GM13976 (cell line): Measurements from ENCODE around the gene SYNE4.
A peak's percentile ranks its signal among the peaks of the same experiment; 100 is the strongest.

ENCODE experiments used
- DNase-seq: peaks from one replicate; pipeline ENCODE4 v3.0.0; 2012; ENCODE audit warnings: low spot score
- in situ Hi-C: fragments of 300-500 bp; cut with MboI; formaldehyde crosslinking; loops from one replicate; pipeline ENCODE4 v1.12.0; 2022; ENCODE audit warnings: low sequenced_read_pairs, mixed read lengths, inconsistent platforms; ENCODE audit not compliant: unreplicated experiment
- TF ChIP-seq, protein P1 (sequence below): IDR thresholded peaks from 2 replicates; pipeline ENCODE4 v1.5.1; 2012; ENCODE audit warnings: borderline replicate concordance, mild to moderate bottlenecking; ENCODE audit not compliant: insufficient read depth; ENCODE audit errors: extremely low read depth, missing control alignments, control extremely low read depth

Gene SYNE4, protein sequence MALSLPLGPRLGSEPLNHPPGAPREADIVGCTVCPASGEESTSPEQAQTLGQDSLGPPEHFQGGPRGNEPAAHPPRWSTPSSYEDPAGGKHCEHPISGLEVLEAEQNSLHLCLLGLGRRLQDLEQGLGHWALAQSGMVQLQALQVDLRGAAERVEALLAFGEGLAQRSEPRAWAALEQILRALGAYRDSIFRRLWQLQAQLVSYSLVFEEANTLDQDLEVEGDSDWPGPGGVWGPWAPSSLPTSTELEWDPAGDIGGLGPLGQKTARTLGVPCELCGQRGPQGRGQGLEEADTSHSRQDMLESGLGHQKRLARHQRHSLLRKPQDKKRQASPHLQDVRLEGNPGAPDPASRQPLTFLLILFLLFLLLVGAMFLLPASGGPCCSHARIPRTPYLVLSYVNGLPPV

DNA sequence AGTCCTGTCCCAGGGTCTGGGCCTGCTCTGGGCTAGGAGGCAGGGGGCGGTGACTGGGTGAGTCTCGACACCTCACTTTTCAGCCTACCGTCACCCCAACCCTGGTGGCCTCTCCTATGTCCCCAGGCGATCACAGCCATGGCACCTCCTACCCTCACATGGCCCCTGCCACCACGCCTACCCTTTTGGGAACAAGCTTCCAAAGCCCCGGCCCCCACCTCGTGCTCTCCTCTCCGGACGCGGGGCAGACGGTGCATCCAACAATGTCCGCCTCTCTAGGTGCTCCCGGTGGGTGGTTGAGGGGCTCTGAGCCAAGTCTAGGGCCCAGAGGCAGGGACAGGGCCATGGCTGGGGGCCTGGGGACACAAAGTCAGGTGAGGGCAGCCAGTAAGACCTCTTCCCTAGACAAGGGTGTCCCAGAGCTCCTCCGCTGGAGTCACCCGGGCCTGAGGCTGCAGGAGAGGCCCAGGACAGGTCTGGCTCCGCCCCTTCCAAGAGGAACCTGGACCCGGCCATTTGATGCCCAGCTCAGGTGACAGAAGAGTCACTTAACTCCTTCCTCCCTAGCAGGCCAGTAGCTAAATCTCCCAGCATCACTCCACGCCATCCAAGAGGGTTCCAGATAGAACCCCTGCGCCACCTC, at the start of gene SYNE4:
SYNE4 (minus strand) TSS at position 478 of the 643 bp plus-strand sequence; CDS start at position 346, 132 bp downstream.
- in situ Hi-C loops, result no loop called here
- TF ChIP-seq, protein P1, sequence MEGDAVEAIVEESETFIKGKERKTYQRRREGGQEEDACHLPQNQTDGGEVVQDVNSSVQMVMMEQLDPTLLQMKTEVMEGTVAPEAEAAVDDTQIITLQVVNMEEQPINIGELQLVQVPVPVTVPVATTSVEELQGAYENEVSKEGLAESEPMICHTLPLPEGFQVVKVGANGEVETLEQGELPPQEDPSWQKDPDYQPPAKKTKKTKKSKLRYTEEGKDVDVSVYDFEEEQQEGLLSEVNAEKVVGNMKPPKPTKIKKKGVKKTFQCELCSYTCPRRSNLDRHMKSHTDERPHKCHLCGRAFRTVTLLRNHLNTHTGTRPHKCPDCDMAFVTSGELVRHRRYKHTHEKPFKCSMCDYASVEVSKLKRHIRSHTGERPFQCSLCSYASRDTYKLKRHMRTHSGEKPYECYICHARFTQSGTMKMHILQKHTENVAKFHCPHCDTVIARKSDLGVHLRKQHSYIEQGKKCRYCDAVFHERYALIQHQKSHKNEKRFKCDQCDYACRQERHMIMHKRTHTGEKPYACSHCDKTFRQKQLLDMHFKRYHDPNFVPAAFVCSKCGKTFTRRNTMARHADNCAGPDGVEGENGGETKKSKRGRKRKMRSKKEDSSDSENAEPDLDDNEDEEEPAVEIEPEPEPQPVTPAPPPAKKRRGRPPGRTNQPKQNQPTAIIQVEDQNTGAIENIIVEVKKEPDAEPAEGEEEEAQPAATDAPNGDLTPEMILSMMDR, result no peak
- DNase-seq, result no peak

DNA sequence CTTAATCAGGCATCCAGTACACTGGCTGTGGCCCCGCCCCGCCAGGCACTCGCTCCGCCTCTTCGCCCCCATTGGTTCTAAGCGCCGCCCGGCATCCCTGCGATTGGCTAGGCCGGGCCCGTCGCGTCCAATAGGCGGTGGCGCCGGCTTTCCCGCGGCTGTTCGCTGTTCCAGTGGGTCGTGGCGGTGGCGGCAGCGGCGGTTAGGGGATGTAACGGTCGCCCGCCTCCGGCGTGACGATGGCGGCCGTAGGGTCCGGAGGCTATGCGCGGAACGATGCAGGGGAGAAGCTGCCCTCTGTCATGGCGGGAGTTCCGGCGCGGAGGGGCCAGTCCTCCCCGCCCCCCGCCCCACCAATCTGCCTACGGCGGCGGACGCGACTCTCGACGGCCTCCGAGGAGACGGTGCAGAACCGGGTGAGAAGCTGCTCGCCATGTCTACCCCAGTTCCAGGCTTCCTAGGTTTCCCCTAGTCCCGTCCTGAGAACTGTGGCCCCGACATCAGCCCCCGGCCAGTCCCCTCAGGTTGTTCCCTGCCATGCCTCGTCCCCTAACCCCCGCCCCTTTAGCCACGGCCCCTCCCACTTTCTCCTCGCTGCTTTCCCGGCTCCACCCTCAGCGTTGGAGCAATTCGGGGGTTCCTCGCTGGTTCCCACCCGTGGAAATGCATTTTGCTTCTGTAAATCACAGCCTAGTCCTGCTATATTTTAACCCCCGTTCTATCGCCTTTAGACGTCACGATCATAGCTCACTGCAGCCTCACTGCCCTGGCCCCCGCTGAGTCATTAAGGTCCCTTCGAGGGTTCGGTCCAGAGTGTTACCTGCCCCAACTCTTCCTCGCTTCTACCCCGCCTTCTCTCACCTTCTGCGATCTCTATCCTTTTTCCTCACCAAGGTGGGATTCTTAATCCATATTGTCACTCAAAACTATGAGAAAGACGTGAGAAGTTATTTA, 46.4 kb upstream of the SYNE4 start, which contains the start of gene WDR62:
WDR62 (plus strand) TSS at position 165 of the 954 bp plus-strand sequence; CDS start at position 240, 75 bp downstream.
- TF ChIP-seq, protein P1, result no peak

DNA sequence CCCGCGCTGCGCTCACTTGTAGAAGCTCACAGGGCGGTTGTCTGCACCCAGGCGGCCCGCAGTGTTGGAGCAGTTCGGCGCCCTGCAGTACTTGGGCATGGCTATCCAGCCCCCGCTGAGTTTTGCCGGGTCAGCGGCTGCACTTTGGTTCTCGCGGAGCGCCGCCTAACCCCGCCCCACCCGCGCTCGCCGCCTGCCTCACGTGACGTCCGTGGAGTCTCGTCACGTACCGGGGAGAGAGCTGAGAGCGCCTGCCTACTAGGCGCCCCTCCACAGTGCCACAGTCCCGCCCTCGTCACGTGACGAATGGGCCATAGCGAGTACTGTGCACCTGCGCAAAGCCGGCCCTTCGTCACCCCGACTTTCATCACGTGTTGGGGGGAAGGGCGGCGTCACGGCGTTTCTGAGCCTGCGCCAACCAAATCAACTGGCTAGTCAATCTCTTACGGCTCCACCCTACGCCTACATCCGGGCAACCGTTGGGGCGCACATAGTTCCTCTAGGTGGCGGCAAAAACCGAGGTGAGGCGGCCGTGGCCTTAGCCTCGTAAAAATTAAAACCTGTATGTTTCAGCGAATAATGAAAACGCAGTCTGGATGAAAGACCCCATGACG, 45.6 kb upstream of the SYNE4 start, which contains the start of gene THAP8:
THAP8 (minus strand) TSS at position 167 of the 614 bp plus-strand sequence; CDS start at position 99, 68 bp downstream.
- TF ChIP-seq, protein P1, result peak; percentile 24
- in situ Hi-C loops, result no loop called here
- peak; percentile 99 for DNase-seq

More for the DNA sequence above, 46.4 kb upstream of the SYNE4 start, which contains the start of gene WDR62:
- peak; percentile 98 for DNase-seq
- in situ Hi-C loops, result no loop called here

DNA sequence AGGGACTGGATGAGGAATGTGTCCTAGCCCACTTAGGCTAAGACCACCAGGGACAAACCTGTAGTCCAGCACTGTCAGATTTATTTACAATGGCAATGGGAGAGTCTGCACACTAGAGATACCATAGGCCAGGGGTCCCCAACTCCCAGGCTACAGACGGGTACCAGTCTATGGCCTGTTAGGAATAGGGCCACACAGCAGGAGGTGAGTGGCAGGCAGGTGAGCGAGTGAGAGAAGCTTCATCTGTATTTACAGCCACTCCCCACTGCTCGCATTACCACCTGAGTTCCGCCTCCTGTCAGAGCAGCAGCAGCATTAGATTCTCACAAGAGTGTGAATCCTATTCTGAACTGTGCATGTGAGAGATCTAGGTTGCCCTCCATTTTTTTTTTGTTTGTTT, 43.0 kb upstream of the SYNE4 start:
- no peak for DNase-seq

DNA sequence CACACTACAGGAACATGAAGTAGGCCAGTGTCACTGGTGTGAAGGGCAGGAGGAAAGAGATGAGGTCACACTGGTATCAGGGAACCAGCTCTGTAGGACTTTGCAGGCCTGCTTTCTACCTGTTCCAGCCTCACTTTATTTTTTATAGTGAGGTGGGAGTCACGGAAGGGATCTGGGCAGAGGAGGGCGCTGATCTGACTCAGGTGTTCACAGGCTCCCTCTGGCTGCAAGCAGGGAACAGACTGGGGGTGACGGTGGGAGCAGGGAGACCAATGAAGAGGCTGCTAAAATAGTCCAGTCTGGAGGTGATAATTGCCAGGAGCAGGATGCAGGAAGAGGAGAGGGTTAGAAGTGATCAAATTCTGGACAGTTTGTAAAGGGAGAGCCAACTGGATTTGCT, 42.6 kb upstream of the SYNE4 start:
- no peak for DNase-seq
- TF ChIP-seq, protein P1, result peak; percentile 26
- in situ Hi-C loops, result no loop called here

More for the DNA sequence above, 43.0 kb upstream of the SYNE4 start:
- TF ChIP-seq, protein P1, result no peak
- in situ Hi-C loops, result no loop called here
